Caki2 (cell line): ENCODE data around the gene LOXL1. TPM values are rescaled to one million over a fixed set of nuclear protein-coding genes. Genes with fewer than 3 reads are reported as not detected.
A peak's percentile ranks its signal among the peaks of the same experiment; 100 is the strongest.

Experiments used
- DNase-seq: peaks from one replicate; pipeline ENCODE4 v3.0.0-alpha.2; 2015; ENCODE audit warnings: low read depth
- in situ Hi-C: cut with HindIII; loops from 2 replicates; pipeline ENCODE4 v1.10.0; 2016; ENCODE audit warnings: low sequenced_read_pairs, low pct_unique_long_range_greater_than_20kb, mixed read lengths
- total RNA-seq: library from RNA; depleted of rRNA; stranded (reverse); fragments of >200 nt; shearing (Covaris generic); gene quantifications from 2 replicates; pipeline ENCODE4 v1.2.3, GENCODE V29; 2014; ENCODE audit warnings: low replicate concordance

Gene LOXL1
- total RNA-seq, 1 experiment from 2014 or later: 22.7 TPM

DNA sequence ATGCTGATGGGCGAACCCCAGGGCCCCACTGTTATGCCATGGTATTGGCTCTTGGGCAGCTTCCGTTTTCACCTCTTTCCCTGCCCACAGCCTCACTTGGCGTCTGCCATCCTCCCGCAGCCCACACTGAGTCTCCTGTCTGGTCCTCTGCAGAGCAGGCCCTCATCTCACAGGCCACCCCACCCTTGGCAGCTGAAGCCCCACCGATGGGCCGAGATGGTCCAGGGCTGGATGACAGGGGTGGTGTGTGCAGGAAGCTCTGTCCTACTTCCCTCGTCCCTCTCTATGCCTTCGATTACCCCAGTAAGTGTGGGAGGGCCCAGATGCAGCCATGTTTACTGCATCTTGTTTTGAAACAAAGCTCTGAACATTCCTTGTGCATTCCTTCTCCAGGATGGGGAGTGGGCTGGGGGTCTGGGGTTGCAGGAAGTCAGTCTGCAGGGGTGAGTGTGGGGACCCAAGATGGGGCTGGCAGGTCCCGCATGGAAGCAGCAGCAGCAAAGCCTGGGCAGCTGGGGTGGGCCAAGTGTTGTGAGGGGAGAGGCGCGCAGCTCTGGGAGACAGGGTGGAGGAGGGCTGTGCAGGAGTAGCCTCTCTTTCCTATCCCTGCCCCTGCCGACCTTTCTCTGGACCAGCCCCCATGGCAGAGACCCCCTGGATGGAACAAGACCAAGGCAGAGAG is 32.0 kb upstream of the LOXL1 start:
- DNase-seq: no peak
- in situ Hi-C loops: no loop called here

- peak; percentile 67 for DNase-seq
- in situ Hi-C loops: no loop called here
These were observed 28.6 kb upstream of the LOXL1 start for GRCh38 chr15:73897441-73898261.

GRCh38 chr15:73899197-73900094 is 26.8 kb upstream of the LOXL1 start:
- DNase-seq: no peak
- in situ Hi-C loops: no loop called here

DNA sequence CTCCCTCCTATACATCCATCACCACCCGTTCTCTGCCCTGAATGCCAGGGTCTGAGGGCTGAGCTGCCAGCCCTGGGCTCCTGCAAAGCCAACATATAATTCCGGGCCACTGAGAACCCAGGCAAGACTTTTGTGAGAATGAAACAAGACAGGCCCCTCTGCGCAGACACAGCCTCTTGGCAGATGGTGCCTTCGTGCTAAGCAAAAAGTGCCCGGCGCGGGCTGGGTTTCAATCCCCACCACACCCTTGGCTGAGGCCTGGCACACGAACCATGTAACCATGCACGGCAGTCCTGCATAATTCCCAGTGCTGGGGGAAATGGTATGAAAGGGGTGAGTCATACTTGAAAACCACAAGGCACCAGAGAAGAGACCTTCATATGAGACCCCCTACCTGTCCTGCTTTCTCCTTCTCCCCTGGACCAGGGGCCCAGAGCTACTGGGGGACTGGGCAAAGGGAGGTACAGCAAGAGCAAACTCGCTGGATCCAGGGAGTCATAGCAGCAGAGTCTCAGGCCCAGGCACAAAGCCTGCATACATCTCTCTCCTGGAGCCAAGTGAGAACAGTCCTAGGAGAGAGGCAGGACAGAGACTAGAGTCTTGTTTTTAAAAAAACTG is 26.1 kb upstream of the LOXL1 start:
- in situ Hi-C loops: no loop called here
- DNase-seq: no peak

DNA sequence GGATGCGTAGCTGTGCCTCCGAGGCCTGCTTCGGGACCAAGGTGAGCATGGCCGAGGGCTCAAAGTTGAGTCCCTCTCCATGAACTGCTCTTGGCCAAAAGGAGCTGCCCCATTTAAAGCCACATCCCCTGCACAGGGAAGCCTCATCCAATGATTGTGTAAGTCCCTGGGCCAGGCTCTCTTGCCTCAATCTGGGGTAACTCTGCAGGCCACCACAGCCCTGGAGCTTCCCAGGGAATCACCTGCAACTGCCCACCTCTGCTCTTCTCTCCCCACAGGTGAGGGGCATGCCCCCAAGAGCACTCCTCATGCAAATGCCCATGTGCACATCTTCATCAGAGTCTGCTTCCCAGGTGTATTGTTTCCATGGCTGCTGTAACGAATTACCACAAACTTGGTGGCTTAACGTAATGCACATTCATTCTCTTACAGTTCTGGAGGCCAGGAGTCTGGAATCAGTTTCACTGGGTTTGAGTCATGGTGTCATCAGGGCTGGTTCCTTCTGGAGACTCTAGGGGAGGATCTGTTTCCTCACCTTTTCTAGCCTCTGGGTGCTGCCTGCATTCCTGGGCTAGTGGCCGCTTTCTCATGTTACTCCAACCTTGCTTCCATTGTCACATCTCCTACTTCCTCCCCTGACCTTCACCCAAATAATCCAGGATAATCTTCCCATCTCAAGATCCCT is 25.0 kb upstream of the LOXL1 start:
- in situ Hi-C loops: no loop called here
- DNase-seq: no peak

GRCh38 chr15:73902121-73903020 is 23.9 kb upstream of the LOXL1 start:
- DNase-seq: no peak
- in situ Hi-C loops: no loop called here

DNA sequence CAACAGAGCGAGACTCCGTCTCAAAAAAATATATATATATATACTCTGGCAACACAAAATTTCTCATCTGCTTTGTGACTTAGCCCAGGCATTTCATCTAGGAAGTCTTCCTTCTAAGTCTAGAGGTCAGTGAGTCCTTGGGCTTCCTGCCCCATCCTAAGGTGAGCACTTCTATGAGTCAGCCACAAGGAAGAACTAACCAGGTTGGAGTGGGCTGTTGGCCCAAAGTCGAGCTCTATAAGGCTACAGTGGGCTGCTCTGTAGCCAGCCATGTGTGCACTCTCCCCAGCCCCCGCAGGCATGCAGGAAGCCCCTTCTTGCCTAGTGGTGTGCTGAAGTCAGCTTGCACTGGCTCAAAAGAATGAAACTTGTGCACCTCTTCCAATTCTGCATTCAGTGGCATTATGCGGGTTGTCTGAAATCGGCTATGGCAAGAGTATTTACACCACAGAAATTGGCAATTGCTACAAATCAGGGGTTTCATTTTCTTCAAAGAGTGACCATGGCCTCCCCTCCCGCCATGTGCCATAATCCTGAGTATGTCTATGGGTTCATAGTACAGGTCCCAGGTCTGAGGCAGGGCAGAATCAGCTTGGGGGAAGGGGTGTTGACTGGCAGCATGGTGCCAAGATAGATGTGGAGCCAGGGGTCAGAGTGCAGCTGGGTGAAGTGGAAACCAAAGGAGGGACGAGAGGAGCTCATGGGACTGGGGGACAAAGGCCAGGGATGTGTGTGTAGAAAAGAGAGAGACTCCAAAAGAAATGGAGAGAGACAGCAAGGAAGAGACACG is 22.0 kb upstream of the LOXL1 start:
- in situ Hi-C loops: no loop called here

GRCh38 chr15:73905225-73905827 is 20.9 kb upstream of the LOXL1 start:
- in situ Hi-C loops: no loop called here
- no peak for DNase-seq

More for the DNA sequence above, 22.0 kb upstream of the LOXL1 start:
- DNase-seq: no peak

- DNase-seq: no peak
- in situ Hi-C loops: no loop called here
These were observed 19.8 kb upstream of the LOXL1 start for GRCh38 chr15:73906346-73907034.

DNA sequence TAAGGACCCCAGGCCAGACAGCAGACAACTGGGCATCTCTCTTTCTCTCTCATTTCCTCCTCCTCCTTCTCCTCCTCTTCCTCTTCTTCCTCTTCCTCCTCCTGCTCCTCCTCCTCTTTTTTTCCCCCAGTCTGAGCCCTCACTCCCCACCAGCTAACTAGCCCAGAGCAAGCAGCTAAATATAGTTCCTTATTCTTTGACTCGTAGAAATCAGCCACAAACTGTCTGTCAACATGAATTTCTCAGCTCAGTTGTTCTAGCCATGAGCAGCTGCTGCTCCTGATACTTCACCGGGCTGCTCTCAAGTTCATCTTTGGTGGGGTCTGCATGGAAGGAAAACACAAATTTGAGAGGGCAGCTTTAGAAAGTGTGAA is 19.2 kb upstream of the LOXL1 start:
- no peak for DNase-seq
- in situ Hi-C loops: no loop called here

DNA sequence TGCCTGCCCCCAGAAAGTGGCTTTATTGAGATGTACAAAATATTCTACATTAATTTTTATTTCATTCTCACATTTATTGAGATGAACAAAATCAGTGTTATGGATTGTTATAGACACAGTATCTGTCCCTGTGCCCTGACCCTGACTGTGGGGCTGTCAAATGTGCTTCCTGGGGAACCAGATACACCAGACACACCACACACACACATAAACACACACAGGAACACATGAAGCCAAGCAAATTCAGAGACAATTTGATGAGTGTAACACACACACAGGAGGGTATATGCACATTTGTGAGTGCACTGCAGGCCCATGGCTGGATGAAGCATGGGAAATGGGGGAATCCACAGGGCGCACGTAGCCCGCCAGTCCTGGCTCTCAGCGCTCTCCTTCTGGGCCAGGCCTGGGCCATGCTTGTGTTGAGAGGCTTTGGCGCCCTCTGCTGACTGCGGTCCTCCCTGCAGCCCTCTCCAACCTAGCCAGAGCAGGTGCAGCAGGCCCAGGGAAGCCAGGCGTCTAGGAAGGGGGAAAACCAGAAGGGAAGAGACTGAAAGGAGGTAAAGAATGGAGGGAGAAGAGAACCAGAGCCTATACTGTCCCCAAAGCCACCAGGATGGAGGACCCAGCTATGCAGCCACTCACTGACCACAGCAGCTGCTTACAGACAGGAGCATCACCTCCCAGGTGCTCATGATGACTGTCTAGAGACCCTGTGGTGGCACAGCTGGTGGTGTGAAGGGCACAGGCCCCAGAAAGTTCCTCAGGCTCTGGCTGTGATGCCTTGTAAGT is 18.0 kb upstream of the LOXL1 start:
- DNase-seq: peak; percentile 41
- in situ Hi-C loops: no loop called here

DNA sequence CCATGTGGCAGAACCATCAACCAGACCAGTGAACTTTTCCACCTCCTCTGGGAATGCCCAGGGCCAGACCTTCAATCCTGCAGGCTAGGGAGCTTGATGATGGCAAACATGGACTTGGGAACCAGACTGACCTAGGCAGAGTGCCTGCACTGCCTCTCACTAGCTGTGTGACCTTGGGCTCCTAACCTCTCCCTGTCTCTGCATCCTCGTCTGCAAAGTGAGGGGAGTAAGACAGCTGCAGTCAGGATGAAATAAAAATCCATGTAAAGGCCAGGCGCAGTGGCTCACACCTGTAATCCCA is 17.5 kb upstream of the LOXL1 start:
- DNase-seq: no peak
- in situ Hi-C loops: no loop called here

GRCh38 chr15:73909651-73910050 is 16.6 kb upstream of the LOXL1 start:
- in situ Hi-C loops: no loop called here
- no peak for DNase-seq

DNA sequence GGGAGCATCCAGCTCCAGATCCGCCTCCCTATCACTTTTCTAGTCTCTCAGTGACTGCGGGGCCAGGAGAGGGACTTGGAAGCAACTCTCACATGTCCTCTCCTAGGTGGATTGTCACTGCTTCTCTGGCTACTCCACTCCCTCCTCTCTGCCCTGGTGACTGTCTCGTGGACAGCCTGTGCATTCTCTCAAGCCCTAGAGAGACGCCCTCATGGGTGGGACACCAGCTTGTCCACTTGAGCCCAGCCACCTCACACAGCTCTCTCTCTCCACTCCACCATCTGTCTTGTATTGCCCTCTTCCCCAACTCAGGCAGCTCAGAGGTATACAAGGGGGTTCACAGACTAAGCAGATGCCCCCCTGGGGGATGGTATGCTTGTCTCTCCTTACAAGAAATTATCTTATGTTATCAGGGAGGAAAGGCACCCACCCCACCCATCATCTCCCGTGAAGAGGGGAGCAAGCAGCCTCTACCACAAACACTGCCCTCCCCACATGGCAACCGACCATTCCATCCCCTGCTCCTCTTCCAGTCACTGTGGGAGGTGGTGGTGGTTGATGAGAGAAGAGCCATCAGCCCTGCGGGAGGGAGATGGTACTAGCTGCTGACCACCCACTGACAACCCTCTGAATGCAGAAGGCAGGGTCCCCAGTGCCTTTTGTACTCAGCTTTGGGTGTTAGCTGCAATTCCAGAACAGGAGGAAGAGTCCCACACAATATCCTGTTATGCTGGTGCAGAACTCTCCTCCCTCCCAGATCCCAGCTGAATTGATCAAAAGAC is 15.5 kb upstream of the LOXL1 start:
- no peak for DNase-seq
- in situ Hi-C loops: no loop called here
